Glomerular visceral epithelial cell (primary cell): Measurements from ENCODE around the gene GPR161.
"Not testable (repeated sequence)": the region's sequence is repeated elsewhere in the genome, so short reads cannot be mapped to it uniquely, and the experiment has no call there.

ENCODE experiments used
- DNase-seq: peaks from one replicate; pipeline ENCODE4 v3.0.0-alpha.2; 2016; ENCODE audit errors: extremely low spot score

The GPR161 gene

DNA sequence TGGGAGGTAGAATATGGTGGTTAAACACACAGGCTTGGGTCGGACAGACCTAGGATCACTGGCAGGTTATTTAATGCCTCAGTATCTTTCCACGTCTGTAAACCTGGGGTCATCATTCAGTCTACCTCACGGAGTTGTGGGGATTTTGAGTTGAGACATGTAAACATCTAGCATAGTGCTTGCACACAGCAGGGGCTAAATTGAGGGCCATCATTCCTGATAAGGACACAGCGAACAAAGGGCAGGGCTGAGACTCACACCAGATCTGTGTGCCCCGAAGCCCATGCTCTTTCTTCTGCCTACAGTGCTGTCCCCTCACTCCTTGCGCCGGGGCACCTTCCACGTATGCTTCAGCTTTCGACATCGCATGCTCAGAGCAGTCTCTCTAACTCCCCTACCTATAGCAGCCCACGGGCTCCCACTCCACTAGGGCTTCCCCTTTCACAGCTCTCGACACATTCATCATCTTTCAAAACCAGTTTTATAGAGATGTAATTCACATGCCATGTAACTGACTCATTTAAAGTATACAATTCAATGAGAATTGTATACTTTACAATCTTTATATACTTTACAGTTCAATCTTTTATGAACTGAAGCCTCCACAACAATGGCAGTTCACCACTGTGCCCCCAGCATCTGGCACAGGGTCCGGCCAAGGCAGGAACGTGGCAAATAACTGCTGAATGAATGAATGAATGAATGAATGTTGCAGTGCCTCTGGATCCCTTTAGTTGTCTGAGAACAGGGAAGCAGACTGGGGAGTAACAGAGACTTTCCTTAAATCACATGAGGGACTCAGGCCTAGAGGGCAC is 48.0 kb downstream of the GPR161 start:
- DNase-seq, result no peak

DNA sequence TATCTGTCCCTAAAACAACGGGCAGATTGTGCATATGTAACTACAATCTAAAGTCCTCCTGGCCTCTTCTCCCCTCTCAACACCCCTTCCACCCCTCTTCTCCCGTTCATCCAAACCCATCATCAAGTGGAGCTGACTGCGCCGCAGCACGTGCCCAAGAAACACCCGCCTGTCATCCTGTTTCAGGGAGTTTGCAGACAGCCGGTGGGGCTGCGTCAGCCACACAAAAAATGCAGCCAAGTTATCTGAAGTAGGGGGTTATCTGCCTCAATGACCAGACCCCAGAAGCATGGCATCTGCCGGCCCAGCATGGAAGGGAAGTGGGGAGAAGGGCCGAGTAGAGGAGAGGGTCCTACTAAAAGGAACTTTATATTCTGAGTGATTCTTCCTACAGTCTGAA is 49.0 kb downstream of the GPR161 start:
- DNase-seq, result no peak

DNA sequence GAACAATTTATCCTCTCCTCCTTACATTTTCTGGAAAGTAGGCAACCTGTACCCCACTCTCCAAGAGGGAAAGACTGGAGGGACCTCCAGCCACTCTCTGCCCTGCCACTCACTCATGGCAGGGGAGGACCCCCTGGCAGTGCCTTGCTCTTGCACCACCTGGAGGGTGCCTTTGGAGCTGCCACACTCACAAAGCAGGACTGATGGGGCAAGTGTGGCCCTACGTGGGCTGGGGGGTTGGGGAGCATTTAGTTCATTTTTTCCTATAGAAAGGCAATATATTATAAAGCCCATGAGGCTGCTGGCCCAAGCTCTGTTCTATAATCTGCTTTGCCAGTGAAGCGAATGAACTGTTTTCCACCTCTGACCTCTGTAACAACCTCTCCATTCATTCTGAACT is 50.3 kb downstream of the GPR161 start:
- DNase-seq, result no peak

DNA sequence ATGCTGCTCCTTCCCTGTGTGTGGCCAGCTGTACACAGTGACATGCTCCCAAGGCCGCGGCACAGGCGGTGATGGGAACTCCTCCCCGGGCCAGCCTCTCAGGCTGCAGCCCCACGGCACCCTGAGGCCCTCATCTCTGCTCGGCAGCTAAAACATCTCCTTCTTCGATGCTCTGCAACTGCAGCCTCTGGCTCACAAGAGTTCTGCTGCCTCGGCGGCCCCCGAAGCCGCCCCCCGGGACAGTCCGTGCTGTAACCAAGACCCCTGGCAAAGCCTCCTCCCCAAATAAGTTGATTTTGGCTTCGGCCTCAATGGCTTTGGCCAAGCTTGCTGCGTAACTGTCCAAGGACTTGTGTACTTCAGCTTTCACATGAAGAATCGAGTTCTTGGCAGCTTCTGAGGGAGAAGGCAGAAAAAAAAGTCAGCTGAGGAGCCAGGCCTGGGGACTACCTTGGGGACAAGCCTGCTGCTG is 51.3 kb downstream of the GPR161 start:
- DNase-seq, result no peak

DNA sequence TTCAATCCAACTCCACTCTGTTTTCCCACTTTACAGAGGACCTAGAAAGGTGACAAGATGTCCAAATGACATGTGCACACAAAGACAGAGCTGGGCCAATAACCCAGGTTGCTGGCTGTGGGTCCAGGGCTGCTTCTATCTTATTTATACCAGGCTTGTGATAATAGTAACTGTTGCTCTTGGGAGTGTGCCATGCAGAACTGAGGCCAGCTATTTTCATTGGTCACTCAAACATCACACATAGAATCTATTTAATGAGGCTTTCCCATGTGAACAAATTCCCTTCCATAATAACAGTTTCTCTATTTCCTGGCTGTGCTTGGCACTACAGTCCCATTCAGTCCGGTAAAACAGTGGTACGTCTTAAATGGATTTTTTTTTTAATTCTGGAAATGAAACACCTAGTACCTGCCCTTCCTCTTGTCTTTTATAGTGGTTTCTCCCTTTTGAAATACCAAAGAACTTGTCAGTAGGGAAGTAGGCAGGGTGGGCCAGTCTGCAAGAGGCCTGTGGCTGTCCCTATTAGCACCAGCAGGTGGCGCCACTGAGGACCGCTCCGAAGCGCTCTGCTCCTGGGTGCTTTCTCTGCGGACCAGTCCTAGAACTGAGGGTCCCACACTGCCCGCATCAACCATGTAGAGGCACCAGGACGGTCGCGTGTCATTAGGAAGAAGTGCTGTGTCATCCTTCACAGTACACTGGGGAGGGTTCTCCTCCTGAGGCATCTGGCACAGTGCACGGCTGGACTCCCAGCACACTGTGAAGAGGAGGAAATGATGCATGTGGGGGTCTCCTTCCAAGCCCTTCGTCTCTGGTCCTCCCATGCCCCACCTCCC is 52.1 kb downstream of the GPR161 start:
- peak; percentile 27 for DNase-seq

DNA sequence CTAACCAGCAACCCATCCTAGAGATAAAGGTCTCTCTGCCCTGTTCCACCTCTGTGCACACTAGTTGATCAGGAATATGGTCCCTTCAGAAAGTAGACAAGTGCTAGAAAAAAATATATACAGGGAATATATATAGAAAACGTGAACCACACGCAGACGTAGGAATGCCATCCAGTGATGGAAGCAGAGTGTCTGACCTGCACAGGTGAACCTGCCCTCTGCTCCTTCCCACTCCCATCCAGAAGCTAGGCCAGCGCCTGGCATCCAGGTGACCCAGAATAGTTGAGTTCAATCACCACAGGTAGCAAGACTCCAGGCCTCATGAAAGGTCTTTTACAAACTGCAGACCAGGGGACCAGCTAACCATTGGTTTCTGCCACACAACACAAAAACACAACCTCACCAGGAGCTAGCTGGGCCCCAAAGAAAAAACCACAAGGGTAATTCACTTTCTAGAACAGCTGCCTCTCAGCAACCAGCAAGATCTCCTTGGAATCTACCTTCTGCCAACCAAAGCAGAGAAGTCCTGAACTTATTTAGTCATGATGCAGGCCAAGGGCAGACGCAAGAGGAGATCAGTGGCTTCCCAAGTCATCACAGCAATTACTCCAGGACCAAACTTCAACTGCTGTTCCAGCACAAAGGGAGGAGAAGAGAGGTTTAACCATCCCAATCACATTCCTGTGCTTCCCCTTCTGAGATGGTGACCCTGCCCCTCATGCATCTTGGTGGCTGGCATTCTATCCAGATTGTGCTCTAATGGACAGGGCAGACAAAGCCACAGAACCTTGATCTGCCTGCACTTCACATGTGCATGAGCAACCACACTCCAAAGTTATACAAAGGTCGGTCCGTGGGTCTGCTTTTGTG is 53.0 kb downstream of the GPR161 start:
- DNase-seq, result no peak

DNA sequence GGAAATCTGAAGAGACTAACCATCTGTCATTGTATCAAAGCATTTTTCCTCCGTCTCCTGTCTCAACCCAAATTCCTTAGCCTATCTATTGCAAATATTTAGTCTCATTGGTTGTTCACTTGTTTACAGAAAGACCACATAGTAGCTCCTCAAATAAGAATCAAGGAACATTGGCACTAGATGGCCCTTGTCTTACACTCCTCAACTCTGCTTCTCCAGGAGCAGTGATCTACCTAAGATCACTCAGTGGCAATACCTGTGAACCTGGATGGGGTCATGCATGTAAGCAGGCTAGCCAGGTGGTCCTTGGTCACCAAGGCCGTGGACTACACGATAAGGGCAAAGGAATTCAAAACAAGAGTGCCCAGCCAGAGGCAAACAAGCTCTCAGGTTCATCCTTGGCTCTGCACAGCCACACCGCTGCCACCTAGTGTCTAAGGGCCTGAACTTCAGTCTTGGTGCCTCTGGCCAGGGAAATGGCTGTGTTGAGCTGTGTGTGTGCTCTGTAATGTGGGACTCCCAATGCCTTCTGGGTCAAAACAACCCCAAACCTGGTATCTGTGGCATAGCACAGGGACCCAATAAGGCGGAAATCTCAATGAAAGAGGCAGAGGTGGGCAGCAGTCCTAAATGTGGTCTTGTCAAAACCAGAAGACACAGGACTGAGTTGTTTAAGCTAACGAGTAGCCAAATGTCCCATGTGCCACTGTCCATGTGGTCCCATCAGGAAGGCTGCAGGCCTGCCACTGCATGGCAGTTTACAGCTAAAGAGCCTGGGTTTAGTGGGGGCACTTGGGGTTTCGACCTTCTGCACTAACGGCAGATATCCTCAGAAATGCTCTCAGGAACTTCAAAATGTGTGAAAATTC is 54.5 kb downstream of the GPR161 start:
- peak; percentile 76 for DNase-seq

DNA sequence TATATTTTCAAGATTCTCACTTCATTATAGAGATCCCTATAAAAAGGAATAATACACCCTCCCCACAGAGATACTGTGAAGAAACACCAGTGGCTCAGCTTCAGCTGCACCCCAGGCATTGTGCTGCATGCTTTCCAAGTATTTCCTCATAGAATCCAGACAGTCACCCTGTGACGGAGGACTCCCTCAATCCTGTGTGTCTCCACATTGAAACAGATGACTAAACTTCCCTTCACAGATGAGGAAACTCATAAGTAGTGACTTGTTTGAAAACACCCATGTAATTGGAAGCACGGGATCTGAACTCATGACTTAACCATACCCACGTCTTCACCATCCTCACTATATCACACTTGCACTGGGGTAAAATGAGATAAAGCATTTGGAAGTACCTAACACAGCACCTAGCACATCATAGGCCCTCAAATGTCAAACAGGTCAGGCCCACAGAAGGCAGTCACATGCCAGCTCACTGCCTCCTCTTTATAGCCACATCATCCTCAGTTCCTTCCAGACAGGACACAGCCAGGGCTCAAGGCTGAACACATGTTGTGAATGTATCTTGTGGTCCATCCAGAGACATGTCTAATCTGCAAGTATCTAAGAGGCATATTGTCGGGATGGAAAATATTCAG is 55.2 kb downstream of the GPR161 start:
- peak; percentile 54 for DNase-seq

DNA sequence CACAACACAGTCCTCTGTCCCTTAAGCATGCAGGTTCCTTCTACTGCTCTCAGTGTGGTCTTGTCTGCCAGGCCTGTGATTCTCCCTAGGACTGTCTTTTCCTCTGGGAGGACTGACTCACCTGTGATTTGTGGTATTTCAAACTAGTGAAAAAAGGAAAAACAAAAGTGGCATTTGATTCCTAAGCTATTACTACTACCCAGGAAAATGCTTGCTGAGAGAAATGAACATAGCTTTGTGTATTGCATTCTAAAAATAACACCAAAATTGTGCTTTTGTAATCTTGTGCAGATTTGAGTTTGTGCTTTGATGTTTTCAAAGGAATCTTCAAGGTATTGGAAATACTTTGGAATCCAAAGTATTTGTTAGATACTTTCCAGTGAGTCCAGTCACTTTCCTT is 57.0 kb downstream of the GPR161 start:
- peak; percentile 39 for DNase-seq

DNA sequence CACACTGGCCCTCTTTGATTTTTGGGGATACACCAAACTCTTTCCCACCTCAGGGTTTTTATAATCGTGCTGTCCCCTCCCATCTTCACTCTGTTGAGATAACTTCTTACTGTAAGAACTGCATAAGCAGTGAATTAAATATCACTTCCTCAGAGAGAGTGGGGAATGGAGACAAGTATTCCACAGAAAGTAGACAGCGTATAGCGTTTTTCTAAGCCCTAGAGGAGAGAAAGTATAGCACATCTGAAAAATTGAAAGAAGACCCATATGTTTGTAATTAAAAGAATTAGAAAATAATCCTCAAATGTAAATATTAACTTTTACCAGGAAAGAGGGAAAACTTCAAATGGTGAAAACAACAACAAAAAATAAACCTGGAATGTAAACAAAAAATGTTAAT is 67.3 kb downstream of the GPR161 start:
- DNase-seq, result no peak

DNA sequence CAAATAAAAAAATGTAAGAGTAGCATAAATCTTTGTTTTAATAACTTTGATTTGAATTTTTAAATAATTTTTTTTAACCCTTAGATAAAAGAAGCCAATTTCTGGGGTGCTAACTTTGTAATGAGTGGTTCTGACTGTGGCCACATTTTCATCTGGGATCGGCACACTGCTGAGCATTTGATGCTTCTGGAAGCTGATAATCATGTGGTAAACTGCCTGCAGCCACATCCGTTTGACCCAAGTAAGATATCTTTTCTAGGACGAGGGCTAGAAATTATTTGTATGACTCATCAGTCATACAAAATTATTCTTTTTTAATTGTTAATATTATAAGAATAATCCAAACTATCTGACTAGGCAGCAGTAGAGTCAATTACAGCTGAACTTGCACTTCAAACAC is 71.2 kb downstream of the GPR161 start:
- DNase-seq, result no peak

DNA sequence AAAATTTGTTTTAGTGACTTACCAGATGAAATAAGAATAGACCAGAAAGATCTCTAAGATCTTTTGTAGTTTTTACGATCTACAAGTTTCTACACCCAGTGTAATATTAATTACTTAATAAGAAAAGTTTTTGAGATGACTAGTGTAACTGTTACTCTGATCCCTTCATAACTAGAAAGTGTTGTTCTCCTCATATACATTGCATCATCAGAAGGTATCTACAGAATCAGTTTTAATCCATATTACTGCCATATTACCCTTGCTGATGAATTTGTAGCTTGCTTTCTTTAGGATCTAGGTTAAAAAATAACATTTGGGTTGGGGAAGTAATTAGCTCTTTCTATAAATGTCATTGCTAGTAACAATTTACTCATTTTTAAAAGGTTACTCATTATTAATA is 72.5 kb downstream of the GPR161 start:
- DNase-seq, result no peak

DNA sequence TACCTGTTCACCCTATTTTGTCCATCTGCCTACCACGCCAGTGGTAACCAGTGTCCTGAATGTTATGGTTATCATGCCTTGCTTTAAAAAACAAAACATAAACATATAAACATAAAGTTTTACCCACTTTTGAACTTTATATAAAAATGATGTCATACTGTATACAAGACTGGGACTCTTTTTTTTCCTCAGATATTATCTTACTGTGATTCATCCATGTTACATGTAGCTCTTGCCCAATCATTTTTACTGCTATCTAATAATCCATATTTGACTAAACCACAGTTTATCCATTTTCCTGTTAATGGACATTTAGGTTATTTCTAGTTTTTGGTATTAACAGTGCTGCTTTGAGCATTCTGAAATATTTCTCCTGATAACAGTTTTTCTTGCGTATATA is 78.8 kb downstream of the GPR161 start:
- DNase-seq, result no peak

DNA sequence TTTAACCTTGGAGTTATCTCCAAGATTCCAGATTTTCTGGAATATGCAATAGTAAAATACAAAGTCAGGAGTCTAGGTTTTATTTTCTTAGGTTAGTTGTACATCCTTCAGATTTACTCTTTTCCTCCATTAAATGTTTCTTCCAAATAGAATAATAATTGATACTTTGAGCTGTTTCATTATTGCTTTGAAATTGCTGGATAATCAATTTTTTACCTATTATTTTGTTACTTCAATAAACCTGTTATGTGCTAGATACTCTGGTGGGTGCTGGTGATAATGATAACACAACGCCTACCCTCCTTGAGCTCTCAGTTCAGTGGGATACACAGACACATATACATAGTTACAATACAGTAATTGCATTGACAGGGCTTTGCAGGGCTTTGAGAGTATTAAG is 79.4 kb downstream of the GPR161 start:
- no peak for DNase-seq

DNA sequence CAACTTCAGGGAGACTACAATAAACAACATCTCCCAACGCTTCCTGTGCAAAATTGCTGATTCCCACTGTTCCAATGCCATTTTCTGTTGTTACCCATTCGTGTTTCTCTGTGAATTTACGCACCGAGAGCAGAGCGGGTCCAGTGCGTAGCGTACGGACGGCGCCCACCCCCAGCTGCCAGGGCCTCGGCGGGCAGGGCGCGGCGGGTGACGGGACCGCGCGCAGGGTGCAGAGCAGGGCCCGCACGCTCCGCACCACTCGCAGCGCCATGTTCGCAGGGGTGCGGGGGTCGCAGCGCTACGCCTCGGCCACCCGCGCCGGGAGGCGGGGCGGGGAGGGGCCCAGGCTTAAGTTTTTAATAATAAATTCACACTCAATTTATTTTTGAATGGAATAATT is 80.6 kb downstream of the GPR161 start:
- not testable (repeated sequence) for DNase-seq

DNA sequence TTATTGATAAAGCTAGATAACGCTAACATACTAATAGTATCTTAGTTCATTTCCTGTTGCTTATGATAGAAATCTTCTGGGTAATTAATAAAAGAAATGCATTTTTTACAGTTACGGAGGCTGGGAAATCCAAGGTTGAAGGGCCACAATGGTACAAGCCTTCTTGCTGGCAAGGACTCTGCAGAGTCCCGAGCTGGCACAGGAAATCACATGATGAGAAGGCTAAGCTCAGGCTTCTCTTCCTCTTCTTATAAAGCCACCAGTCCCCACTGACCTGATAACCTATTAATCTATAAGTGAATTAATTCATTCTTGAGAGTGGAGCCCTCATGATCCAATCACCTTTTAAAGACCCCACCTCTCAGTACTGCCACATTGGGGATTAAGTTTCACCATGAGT is 82.6 kb downstream of the GPR161 start:
- DNase-seq, result no peak

DNA sequence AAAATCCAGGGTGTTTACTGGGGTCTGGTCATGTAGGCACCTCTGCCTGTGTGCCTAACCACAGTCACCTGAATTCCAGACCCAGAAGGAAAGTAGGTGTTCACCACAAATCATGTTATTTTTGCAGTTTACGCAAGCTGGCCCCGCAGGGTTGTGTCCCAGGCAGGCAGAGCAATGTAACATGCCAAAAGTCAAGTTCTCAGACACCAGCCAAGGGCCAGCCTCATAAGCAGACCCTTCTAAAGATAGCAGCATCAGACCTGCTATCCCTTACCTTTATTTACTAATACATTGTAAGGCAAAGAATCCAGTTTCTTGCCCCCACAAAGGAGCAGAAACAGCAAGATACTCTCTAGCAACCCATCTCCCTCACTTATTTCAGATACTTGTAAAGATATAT is 83.0 kb downstream of the GPR161 start:
- no peak for DNase-seq

DNA sequence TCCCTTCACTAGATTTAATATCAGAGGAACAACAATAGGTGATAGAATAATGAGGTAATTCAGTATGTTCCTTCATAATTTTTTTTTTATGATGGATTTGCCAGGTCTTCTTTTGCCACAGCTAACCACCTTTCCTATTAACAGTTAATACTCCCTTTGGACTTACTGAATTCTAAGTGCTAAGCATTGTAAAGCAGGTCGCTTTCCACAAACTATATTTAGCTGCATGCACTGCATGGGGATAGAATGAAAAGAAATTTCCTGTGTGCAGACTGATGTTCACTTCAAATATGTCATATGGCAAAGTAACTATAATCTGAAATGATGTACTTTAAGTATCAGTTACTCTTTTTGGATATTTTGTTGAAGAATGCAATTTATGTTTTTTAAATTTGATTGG is 85.8 kb downstream of the GPR161 start:
- DNase-seq, result no peak

DNA sequence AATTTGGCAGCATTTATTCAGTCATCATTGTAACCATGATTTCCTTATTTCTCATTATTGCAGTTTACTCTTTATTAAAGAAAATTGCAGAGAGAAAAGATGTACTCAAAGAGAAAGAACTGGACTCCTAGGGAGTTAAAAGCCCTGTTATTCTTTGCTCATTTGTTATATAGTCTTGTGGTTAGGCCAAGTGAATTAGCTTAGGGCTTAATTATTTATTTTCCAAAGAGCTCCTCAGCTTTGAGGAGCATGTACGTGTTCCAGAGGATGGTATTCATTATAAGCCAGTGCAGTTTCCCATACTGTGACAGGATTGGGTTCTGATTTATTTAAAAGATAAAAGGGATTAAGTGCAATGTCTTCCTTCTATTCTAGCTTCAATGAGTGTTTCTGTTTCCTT is 86.4 kb downstream of the GPR161 start:
- DNase-seq, result no peak

DNA sequence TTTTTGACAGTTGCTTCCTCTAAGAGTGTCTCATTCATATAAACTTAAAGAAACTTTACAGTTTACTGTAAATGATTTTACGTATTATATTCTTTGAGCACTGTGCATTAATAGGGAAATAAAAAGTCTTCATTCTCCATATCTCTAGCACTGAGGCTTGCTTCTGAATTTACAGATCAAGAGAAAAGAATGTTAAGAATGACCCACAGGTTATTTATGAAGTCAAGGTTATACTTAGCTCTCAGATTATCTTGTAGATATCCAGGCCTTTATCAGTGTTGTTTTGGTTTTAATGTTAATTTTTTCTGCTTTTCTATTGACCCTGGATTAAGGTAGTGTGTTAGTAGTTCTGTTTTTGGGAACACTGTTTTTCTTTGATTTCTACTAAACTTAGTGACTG is 91.4 kb downstream of the GPR161 start:
- no peak for DNase-seq

DNA sequence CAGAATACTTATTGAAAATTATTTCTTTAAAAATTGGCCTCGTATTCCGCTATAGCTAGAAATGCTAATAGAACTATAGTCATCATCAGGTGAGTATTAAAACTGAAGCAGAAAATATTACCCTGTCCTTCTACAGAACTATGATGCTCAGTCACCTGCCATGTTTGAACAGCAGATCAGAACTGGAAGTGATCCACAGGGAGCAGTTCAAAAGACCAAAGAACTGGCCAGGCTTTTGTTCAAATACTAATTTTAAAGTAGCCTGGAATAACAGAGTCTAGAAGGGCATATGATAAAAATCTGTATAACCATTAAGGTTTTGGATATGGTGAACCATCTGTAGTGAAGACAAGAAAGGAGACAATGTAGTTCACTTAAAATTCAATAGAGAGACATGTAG is 94.4 kb downstream of the GPR161 start:
- no peak for DNase-seq
